ENCODE measurements around the gene SLC22A14. TPM values are rescaled to one million over a fixed set of nuclear protein-coding genes. Genes with fewer than 3 reads are reported as not detected.

Gene SLC22A14
- total and polyA plus RNA-seq, 2 donors (not counting 1 experiment from before 2014, with no cell fraction given) = not detected

DNA sequence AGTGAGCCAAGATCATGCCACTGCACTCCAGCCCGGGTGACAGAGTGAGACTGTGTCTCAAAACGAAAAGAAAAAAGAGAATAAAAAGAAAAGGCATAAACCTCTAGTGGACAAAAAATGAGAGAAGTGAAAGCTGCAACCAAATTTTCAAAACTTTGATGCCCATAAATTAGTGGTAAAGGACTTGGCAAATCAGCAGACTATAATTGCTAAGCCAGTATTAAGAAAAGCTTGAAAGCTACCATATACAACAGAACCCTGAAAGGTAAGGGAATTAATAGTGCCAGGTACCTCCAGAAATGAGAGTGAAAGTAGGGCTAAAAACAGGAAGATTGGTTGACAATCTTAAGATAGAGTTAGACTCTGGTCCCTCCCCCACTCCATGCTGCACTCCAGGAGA lies 49.4 kb upstream of the SLC22A14 start:
- Histone ChIP-seq H3K4me1 (ENCODE audit: control insufficient read depth in 2 of 2, insufficient read depth in 2 of 2, low read length in 2 of 2) (no peaks in the 10 kb centered on the region), H3K79me2 (ENCODE audit: control insufficient read depth, insufficient read depth, low read length) (no peaks in the 10 kb centered on the region), H3K4me2 (replicated peaks; ENCODE audit: low read depth, low read length, poor library complexity, severe bottlenecking) (no peak overlapping the region), H3K36me3 (replicated peaks in 1 of 2; ENCODE audit: control extremely low read depth in 1 of 2, control insufficient read depth in 1 of 2, extremely low read depth in 1 of 2, insufficient read depth in 2 of 2, low read length in 1 of 2) (peaks cover 22 to 54% of the 10 kb centered on the region in 2 experiments), H3K9ac (ENCODE audit: low read length) (no peak overlapping the region), H3K9me3 (ENCODE audit: control extremely low read depth in 1 of 3, control insufficient read depth in 2 of 3, insufficient read depth in 1 of 3, low read length in 2 of 3) (peaks cover 0 to 6% (median 4%) of the 10 kb centered on the region in 3 donors), H4K20me1 (ENCODE audit: control insufficient read depth, insufficient read depth, low read length, poor library complexity, severe bottlenecking) (no peaks in the 10 kb centered on the region), H3K27ac (ENCODE audit: low read length in 2 of 2) (no peak overlapping the region), H3K4me3 (ENCODE audit: control extremely low read depth in 1 of 5, extremely low read depth in 1 of 5, insufficient read depth in 1 of 5, low read depth in 2 of 5, low read length in 4 of 5) (no peak overlapping the region), H3K27me3 (replicated peaks in 1 of 4; ENCODE audit: control extremely low read depth in 1 of 4, control insufficient read depth in 3 of 4, insufficient read depth in 4 of 4, low read length in 3 of 4) (no peaks in the 10 kb centered on the region), H2AFZ (ENCODE audit: insufficient read depth, low read depth, low read length, poor library complexity, severe bottlenecking) (no peak overlapping the region)
- WGBS (ENCODE audit: insufficient coverage) = no CpG with 5 or more reads among the region's 2 CpGs
- intact Hi-C loops (cut with micrococcal nuclease) = no loop called here
- TF ChIP-seq, protein P1, sequence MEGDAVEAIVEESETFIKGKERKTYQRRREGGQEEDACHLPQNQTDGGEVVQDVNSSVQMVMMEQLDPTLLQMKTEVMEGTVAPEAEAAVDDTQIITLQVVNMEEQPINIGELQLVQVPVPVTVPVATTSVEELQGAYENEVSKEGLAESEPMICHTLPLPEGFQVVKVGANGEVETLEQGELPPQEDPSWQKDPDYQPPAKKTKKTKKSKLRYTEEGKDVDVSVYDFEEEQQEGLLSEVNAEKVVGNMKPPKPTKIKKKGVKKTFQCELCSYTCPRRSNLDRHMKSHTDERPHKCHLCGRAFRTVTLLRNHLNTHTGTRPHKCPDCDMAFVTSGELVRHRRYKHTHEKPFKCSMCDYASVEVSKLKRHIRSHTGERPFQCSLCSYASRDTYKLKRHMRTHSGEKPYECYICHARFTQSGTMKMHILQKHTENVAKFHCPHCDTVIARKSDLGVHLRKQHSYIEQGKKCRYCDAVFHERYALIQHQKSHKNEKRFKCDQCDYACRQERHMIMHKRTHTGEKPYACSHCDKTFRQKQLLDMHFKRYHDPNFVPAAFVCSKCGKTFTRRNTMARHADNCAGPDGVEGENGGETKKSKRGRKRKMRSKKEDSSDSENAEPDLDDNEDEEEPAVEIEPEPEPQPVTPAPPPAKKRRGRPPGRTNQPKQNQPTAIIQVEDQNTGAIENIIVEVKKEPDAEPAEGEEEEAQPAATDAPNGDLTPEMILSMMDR (IDR thresholded peaks at IDR 0.05) = no peak
- no peak for TF ChIP-seq EZH2 (IDR thresholded peaks at IDR 0.05; ENCODE audit: borderline replicate concordance, insufficient read depth, low read depth, low read length, poor library complexity, severe bottlenecking)
- Mint-ChIP-seq H3K4me3 (no peak overlapping the region), H3K4me1 (no peaks in the 10 kb centered on the region), H3K27me3 (no peaks in the 10 kb centered on the region), H3K27ac (no peak overlapping the region), H3K9me3 (ENCODE audit: insufficient read depth) (peaks cover 7% of the 10 kb centered on the region)
- CTCF ChIA-PET = no interaction called here
- POLR2A ChIA-PET = no interaction called here
- no peak for ATAC-seq (ENCODE audit: low read depth)
- no peak for DNase-seq

DNA sequence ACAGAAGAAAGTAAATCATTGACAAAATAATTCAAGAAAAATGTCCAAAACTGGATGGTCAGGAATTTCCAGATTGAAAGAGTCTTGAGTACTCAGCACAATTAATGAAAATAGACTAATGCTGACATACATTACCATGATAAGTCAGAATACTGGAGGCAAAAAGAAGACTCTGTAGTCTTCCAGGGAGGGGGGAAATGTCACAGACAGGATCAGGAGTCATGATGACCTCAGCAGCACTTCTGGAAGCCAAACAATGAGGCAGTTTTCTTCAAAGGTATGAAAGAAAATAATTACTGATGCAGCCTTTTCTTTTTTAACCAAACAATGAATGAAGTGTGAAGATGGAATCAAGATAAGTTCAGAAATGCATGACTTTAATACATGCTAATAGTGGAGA lies 46.6 kb upstream of the SLC22A14 start:
- Histone ChIP-seq H2AFZ (ENCODE audit: insufficient read depth, low read depth, low read length, poor library complexity, severe bottlenecking) (no peak overlapping the region), H3K4me3 (ENCODE audit: control extremely low read depth in 1 of 5, extremely low read depth in 1 of 5, insufficient read depth in 1 of 5, low read depth in 2 of 5, low read length in 4 of 5) (no peak overlapping the region), H3K27me3 (replicated peaks in 1 of 4; ENCODE audit: control extremely low read depth in 1 of 4, control insufficient read depth in 3 of 4, insufficient read depth in 4 of 4, low read length in 3 of 4) (no peaks in the 10 kb centered on the region), H3K4me2 (replicated peaks; ENCODE audit: low read depth, low read length, poor library complexity, severe bottlenecking) (no peak overlapping the region), H3K9ac (ENCODE audit: low read length) (no peak overlapping the region), H4K20me1 (ENCODE audit: control insufficient read depth, insufficient read depth, low read length, poor library complexity, severe bottlenecking) (no peaks in the 10 kb centered on the region), H3K79me2 (ENCODE audit: control insufficient read depth, insufficient read depth, low read length) (no peaks in the 10 kb centered on the region), H3K27ac (ENCODE audit: low read length in 2 of 2) (no peak overlapping the region), H3K4me1 (ENCODE audit: control insufficient read depth in 2 of 2, insufficient read depth in 2 of 2, low read length in 2 of 2) (no peaks in the 10 kb centered on the region), H3K36me3 (replicated peaks in 1 of 2; ENCODE audit: control extremely low read depth in 1 of 2, control insufficient read depth in 1 of 2, extremely low read depth in 1 of 2, insufficient read depth in 2 of 2, low read length in 1 of 2) (peaks cover 22 to 57% of the 10 kb centered on the region in 2 experiments), H3K9me3 (ENCODE audit: control extremely low read depth in 1 of 3, control insufficient read depth in 2 of 3, insufficient read depth in 1 of 3, low read length in 2 of 3) (peaks cover 0 to 13% (median 10%) of the 10 kb centered on the region in 3 donors)
- Mint-ChIP-seq H3K9me3 (ENCODE audit: insufficient read depth) (peaks cover 18% of the 10 kb centered on the region), H3K4me3 (no peak overlapping the region), H3K4me1 (no peaks in the 10 kb centered on the region), H3K27me3 (no peaks in the 10 kb centered on the region), H3K27ac (no peak overlapping the region)
- TF ChIP-seq EZH2 (IDR thresholded peaks at IDR 0.05; ENCODE audit: borderline replicate concordance, insufficient read depth, low read depth, low read length, poor library complexity, severe bottlenecking) = no peak
- TF ChIP-seq, protein P1 (IDR thresholded peaks at IDR 0.05) = no peak
- ChIA-PET POLR2A (no interaction called here), CTCF (no interaction called here)
- DNase-seq (no peak), ATAC-seq (ENCODE audit: low read depth) (no peak)
- intact Hi-C loops (cut with micrococcal nuclease) = no loop called here
